HCT116 (cell line): ENCODE results near the gene SPESP1. TPM values are rescaled to one million over a fixed set of nuclear protein-coding genes. Genes with fewer than 3 reads are reported as not detected.

Experiments used
- ATAC-seq: fragments of 200-7000 bp; cut with Tn5 transposase; 2 replicates; pipeline ENCODE4 v1.9.1; 2020; ENCODE audit warnings: mild to moderate bottlenecking, moderate library complexity
- BruUV-seq: library from RNA; stranded (reverse); fragments of 400-500 nt; replicated peaks from 2 replicates; lab custom pipeline; 2021; lab: Mats Ljungman, UMichigan
- CTCF ChIA-PET: fragments of 300-600 bp; sonication (Branson Sonifier 250); formaldehyde crosslinking; loops from one replicate; lab custom pipeline; 2021; ENCODE audit warnings: antibody characterized with exemption; lab: Charles Lee
- POLR2A ChIA-PET: fragments of 300-600, 350-600 bp; sonication (Branson Sonifier 250); formaldehyde crosslinking; loops from one replicate; lab custom pipeline; 2021; ENCODE audit warnings: antibody characterized with exemption; lab: Charles Lee
- RAD21 ChIA-PET, 2 experiments: fragments of 300-600 bp; sonication (Branson Sonifier 250); formaldehyde crosslinking; loops; one replicate each; lab custom pipeline; 2023; ENCODE audit warnings: low total read pairs in 2 of 2; ENCODE audit not compliant: uncharacterized antibody in 2 of 2, unreplicated experiment in 2 of 2, low non-redundant PET in 1 of 2; lab: Charles Lee
- DNase-seq: peaks from one replicate; pipeline ENCODE4 v3.0.0-alpha.2; 2010; ENCODE audit warnings: low read depth, low spot score
- H2AFZ ChIP-seq: fragments of 200-600 bp; shearing (Covaris generic), sonication (generic); 2 replicates; pipeline ENCODE4 v1.6.1; 2017; ENCODE audit warnings: low read depth, mixed run types, mixed read lengths, antibody characterized with exemption, low read length; ENCODE audit not compliant: poor library complexity, severe bottlenecking
- H3K27ac ChIP-seq: 2 replicates; pipeline ENCODE4 v1.5.1; 2012; ENCODE audit warnings: low read depth, low read length
- H3K27me3 ChIP-seq: fragments of 200-600 bp; sonication (generic); 2 replicates; pipeline ENCODE4 v1.6.1; 2016; ENCODE audit warnings: mixed run types, low read length, mixed read lengths; ENCODE audit not compliant: insufficient read depth
- H3K36me3 ChIP-seq, 2 experiments: fragments of 200-500 bp in 1 of 2; fragments of 200-600 bp in 1 of 2; sonication (Bioruptor generic) in 1 of 2; sonication (generic) in 1 of 2; 2 replicates each; pipeline versions ENCODE4 v1.5.1 to v1.6.1; 2014 to 2016; ENCODE audit warnings: low read length in 2 of 2, inconsistent platforms in 1 of 2, mixed read lengths in 1 of 2, mixed run types in 1 of 2; ENCODE audit not compliant: insufficient read depth in 2 of 2, control insufficient read depth in 1 of 2
- H3K4me1 ChIP-seq, 2 experiments: fragments of 200-600 bp in 1 of 2; sonication (generic) in 1 of 2; 2 replicates each; pipeline versions ENCODE4 v1.5.1 to v1.6.1; 2012 to 2017; ENCODE audit warnings: low read length in 2 of 2, inconsistent platforms in 1 of 2, mild to moderate bottlenecking in 1 of 2, mixed read lengths in 1 of 2, mixed run types in 1 of 2, moderate library complexity in 1 of 2; ENCODE audit not compliant: insufficient read depth in 2 of 2, control insufficient read depth in 1 of 2
- H3K4me2 ChIP-seq: fragments of 200-600 bp; sonication (generic); 2 replicates; pipeline ENCODE4 v1.6.1; 2017; ENCODE audit warnings: mixed run types, low read length, mixed read lengths
- H3K4me3 ChIP-seq, 2 experiments: fragments of 200-600 bp in 1 of 2; sonication (generic) in 1 of 2; replicated peaks in 1 of 2; 2 replicates each; pipeline ENCODE4 v1.5.1; 2011 to 2016; ENCODE audit warnings: low read length in 2 of 2, control low read depth in 1 of 2, low read depth in 1 of 2, mild to moderate bottlenecking in 1 of 2, mixed read lengths in 1 of 2, mixed run types in 1 of 2
- H3K79me2 ChIP-seq: fragments of 200-600 bp; sonication (generic); 2 replicates; pipeline ENCODE4 v1.6.1; 2017; ENCODE audit warnings: mild to moderate bottlenecking, mixed run types, low read length, moderate library complexity, mixed read lengths; ENCODE audit not compliant: insufficient read depth
- H3K9ac ChIP-seq: fragments of 200-600 bp; sonication (generic); 2 replicates; pipeline ENCODE4 v1.6.1; 2016; ENCODE audit warnings: low read length, mixed read lengths
- H3K9me2 ChIP-seq: fragments of 200-600 bp; sonication (generic), shearing (Covaris generic); 2 replicates; pipeline ENCODE4 v1.6.1; 2017; ENCODE audit warnings: mixed run types, mild to moderate bottlenecking, moderate library complexity; ENCODE audit not compliant: insufficient read depth
- H3K9me3 ChIP-seq, 2 experiments: fragments of 200-500 bp in 1 of 2; fragments of 200-600 bp in 1 of 2; sonication (Bioruptor generic) in 1 of 2; sonication (generic) in 1 of 2; 2 replicates each; pipeline ENCODE4 v1.6.1; 2014 to 2017; ENCODE audit warnings: low read length in 2 of 2, mixed read lengths in 2 of 2, inconsistent platforms in 1 of 2, low read depth in 1 of 2, mild to moderate bottlenecking in 1 of 2, mixed run types in 1 of 2, moderate library complexity in 1 of 2; ENCODE audit not compliant: control insufficient read depth in 1 of 2, insufficient read depth in 1 of 2
- H4K20me1 ChIP-seq: fragments of 200-600 bp; sonication (generic), shearing (Covaris generic); 2 replicates; pipeline ENCODE4 v1.6.1; 2017; ENCODE audit warnings: mixed run types, mild to moderate bottlenecking, moderate library complexity; ENCODE audit not compliant: insufficient read depth
- CBX3 ChIP-seq: IDR thresholded peaks from 2 replicates; pipeline ENCODE4 v1.6.1; 2012; ENCODE audit warnings: low read depth
- EZH2 ChIP-seq: fragments of 200-600 bp; sonication (generic); IDR thresholded peaks from 2 replicates; pipeline ENCODE4 v1.6.1; 2017; ENCODE audit warnings: antibody characterized with exemption, mixed run types
- FOSL1 ChIP-seq: IDR thresholded peaks from 2 replicates; pipeline ENCODE4 v1.6.1; 2012; ENCODE audit warnings: low read depth
- POLR2A ChIP-seq: IDR thresholded peaks from 2 replicates; pipeline ENCODE4 v1.7.0; 2011; ENCODE audit warnings: borderline replicate concordance; ENCODE audit not compliant: insufficient read depth, insufficient read length; ENCODE audit errors: extremely low read depth
- ZNF274 ChIP-seq: fragments of 200-500 bp; sonication (Bioruptor generic); IDR thresholded peaks from 2 replicates; pipeline ENCODE4 v1.6.1; 2014; ENCODE audit warnings: mild to moderate bottlenecking, low read depth, low read length, inconsistent platforms
- intact Hi-C: fragments of 100-400 bp; cut with micrococcal nuclease; formaldehyde crosslinking; loops from 2 replicates; pipeline ENCODE4 v1.10.0; 2022
- total RNA-seq: library from RNA; stranded (reverse); gene quantifications from one replicate; pipeline ENCODE4 v1.2.1, GENCODE V29; 2021; ENCODE audit not compliant: unreplicated experiment
- TF ChIP-seq, protein P1 (sequence below): IDR thresholded peaks from 2 replicates; pipeline ENCODE4 v1.6.1; 2012; ENCODE audit warnings: low read depth
- TF ChIP-seq, protein P2 (sequence below): IDR thresholded peaks from 2 replicates; pipeline ENCODE4 v1.6.1; 2011; ENCODE audit warnings: mild to moderate bottlenecking, low read length, moderate library complexity; ENCODE audit not compliant: insufficient replicate concordance; ENCODE audit errors: extremely low read depth

Gene SPESP1
- total RNA-seq, 1 experiment from 2014 or later, result not detected

DNA sequence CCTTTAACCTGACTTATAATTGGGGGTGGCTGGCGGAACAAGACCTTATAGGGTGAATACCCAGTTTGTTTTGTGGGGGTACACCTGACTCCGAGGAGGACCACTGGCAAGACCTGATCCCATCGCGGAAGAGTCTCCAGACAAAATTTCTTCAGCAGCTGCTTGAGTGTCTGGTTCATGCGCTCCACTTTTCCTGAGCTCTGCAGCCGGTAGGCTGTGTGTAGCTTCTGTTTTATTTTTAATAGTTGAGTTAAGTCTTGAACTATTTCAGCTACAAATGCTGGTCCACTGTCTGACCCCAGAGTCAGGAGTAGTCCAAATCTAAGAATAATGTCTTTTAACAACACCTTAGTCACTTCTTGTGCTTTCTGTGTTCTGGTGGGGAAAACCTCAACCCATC is 63.0 kb downstream of the SPESP1 start:
- no peak for ATAC-seq
- Histone ChIP-seq H2AFZ (no peak overlapping the region), H3K27ac (no peak overlapping the region), H3K9me2 (no peaks in the 10 kb centered on the region), H3K27me3 (no peaks in the 10 kb centered on the region), H3K79me2 (no peaks in the 10 kb centered on the region), H3K9me3 (no peaks in the 10 kb centered on the region), H3K4me2 (no peak overlapping the region), H3K4me3 (no peak overlapping the region), H3K36me3 (no peaks in the 10 kb centered on the region), H3K9ac (no peak overlapping the region), H4K20me1 (no peaks in the 10 kb centered on the region), H3K4me1 (0 out of 4 replicates have a peak, but pooled peaks cover 0 to 6% of the 10 kb centered on the region in 2 experiments)
- DNase-seq, result no peak
- ChIA-PET CTCF (no interaction called here), POLR2A (no interaction called here), RAD21 (no interaction called here)
- no peak for TF ChIP-seq FOSL1
- TF ChIP-seq, protein P1, sequence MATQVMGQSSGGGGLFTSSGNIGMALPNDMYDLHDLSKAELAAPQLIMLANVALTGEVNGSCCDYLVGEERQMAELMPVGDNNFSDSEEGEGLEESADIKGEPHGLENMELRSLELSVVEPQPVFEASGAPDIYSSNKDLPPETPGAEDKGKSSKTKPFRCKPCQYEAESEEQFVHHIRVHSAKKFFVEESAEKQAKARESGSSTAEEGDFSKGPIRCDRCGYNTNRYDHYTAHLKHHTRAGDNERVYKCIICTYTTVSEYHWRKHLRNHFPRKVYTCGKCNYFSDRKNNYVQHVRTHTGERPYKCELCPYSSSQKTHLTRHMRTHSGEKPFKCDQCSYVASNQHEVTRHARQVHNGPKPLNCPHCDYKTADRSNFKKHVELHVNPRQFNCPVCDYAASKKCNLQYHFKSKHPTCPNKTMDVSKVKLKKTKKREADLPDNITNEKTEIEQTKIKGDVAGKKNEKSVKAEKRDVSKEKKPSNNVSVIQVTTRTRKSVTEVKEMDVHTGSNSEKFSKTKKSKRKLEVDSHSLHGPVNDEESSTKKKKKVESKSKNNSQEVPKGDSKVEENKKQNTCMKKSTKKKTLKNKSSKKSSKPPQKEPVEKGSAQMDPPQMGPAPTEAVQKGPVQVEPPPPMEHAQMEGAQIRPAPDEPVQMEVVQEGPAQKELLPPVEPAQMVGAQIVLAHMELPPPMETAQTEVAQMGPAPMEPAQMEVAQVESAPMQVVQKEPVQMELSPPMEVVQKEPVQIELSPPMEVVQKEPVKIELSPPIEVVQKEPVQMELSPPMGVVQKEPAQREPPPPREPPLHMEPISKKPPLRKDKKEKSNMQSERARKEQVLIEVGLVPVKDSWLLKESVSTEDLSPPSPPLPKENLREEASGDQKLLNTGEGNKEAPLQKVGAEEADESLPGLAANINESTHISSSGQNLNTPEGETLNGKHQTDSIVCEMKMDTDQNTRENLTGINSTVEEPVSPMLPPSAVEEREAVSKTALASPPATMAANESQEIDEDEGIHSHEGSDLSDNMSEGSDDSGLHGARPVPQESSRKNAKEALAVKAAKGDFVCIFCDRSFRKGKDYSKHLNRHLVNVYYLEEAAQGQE, result no peak
- TF ChIP-seq, protein P2, sequence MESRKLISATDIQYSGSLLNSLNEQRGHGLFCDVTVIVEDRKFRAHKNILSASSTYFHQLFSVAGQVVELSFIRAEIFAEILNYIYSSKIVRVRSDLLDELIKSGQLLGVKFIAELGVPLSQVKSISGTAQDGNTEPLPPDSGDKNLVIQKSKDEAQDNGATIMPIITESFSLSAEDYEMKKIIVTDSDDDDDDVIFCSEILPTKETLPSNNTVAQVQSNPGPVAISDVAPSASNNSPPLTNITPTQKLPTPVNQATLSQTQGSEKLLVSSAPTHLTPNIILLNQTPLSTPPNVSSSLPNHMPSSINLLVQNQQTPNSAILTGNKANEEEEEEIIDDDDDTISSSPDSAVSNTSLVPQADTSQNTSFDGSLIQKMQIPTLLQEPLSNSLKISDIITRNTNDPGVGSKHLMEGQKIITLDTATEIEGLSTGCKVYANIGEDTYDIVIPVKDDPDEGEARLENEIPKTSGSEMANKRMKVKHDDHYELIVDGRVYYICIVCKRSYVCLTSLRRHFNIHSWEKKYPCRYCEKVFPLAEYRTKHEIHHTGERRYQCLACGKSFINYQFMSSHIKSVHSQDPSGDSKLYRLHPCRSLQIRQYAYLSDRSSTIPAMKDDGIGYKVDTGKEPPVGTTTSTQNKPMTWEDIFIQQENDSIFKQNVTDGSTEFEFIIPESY, result no peak
- TF ChIP-seq ZNF274, result no peak
- TF ChIP-seq CBX3, result no peak
- no peak for TF ChIP-seq EZH2
- no peak for TF ChIP-seq POLR2A
- no TSS peak for BruUV-seq
- intact Hi-C loops, result no loop called here
